Smooth muscle cell (in vitro differentiated cells): ENCODE data around the gene LY6G6D. TPM values are rescaled to one million over a fixed set of nuclear protein-coding genes. Genes with fewer than 3 reads are reported as not detected.

Experiments used
- DNase-seq: peaks from one replicate; lab custom pipeline; 2025; ENCODE audit not compliant: unreplicated experiment; lab: John Stamatoyannopoulos, UW
- H2AFZ ChIP-seq: fragments of 200-600 bp; sonication (generic); 2 replicates; pipeline ENCODE4 v1.6.0; 2016; ENCODE audit warnings: antibody characterized with exemption, low read depth, mild to moderate bottlenecking
- H3F3A ChIP-seq: fragments of 200-600 bp; sonication (generic); 2 replicates; pipeline ENCODE4 v1.6.0; 2017; ENCODE audit warnings: antibody characterized with exemption, low read depth
- H3K27ac ChIP-seq: fragments of 200-600 bp; sonication (generic); 2 replicates; pipeline ENCODE4 v1.5.1; 2016; ENCODE audit warnings: low read depth, mild to moderate bottlenecking
- H3K27me3 ChIP-seq: fragments of 200-600 bp; sonication (generic); 2 replicates; pipeline ENCODE4 v1.6.1; 2016; ENCODE audit warnings: low read depth, mild to moderate bottlenecking
- H3K36me3 ChIP-seq: fragments of 200-600 bp; sonication (generic); 2 replicates; pipeline ENCODE4 v1.5.1; 2016; ENCODE audit warnings: low read depth
- H3K4me1 ChIP-seq: fragments of 200-600 bp; sonication (generic); 2 replicates; pipeline ENCODE4 v1.5.1; 2016; ENCODE audit warnings: low read depth
- H3K4me2 ChIP-seq: fragments of 200-600 bp; sonication (generic); 2 replicates; pipeline ENCODE4 v1.6.0; 2016; ENCODE audit warnings: mild to moderate bottlenecking
- H3K4me3 ChIP-seq: fragments of 200-600 bp; sonication (generic); 2 replicates; pipeline ENCODE4 v1.5.1; 2016; ENCODE audit warnings: mild to moderate bottlenecking
- H3K79me2 ChIP-seq: fragments of 200-600 bp; sonication (generic); 2 replicates; pipeline ENCODE4 v1.6.0; 2016; ENCODE audit warnings: low read depth, mild to moderate bottlenecking
- H3K9ac ChIP-seq: fragments of 200-600 bp; sonication (generic); 2 replicates; pipeline ENCODE4 v1.6.0; 2016; ENCODE audit warnings: low read depth
- H3K9me3 ChIP-seq: fragments of 200-600 bp; sonication (generic); replicated peaks from 2 replicates; pipeline ENCODE4 v1.5.1; 2016; ENCODE audit warnings: low read depth
- H4K20me1 ChIP-seq: fragments of 200-600 bp; sonication (generic); 2 replicates; pipeline ENCODE4 v1.6.0; 2016; ENCODE audit warnings: low read depth
- WGBS: methylation state at CpG from one replicate; pipeline ENCODE4 v1.1.7; 2016; ENCODE audit warnings: low lambda C conversion rate; 5-methylcytosine and 5-hydroxymethylcytosine counted together
- polyA plus RNA-seq: library from polyadenylated mRNA; unstranded; fragments of >200 nt; fragmentation: Nextera tagmentation; extraction: Ambion mirVana; gene quantifications from 2 replicates; pipeline ENCODE4 v1.2.1, GENCODE V29; 2016
- total RNA-seq: library from RNA; depleted of rRNA; stranded (reverse); fragments of >200 nt; gene quantifications from 2 replicates; pipeline ENCODE4 v1.2.3, GENCODE V29; 2014
- TF ChIP-seq, protein P1 (sequence below): fragments of 200-600 bp; sonication (generic); IDR thresholded peaks from 2 replicates; pipeline ENCODE4 v1.5.1; 2017; ENCODE audit warnings: borderline replicate concordance, mild to moderate bottlenecking, antibody characterized with exemption; ENCODE audit not compliant: insufficient read depth, poor library complexity, severe bottlenecking

LY6G6D gene
- total and polyA plus RNA-seq, 2 experiments from 2014 or later, result not detected

DNA sequence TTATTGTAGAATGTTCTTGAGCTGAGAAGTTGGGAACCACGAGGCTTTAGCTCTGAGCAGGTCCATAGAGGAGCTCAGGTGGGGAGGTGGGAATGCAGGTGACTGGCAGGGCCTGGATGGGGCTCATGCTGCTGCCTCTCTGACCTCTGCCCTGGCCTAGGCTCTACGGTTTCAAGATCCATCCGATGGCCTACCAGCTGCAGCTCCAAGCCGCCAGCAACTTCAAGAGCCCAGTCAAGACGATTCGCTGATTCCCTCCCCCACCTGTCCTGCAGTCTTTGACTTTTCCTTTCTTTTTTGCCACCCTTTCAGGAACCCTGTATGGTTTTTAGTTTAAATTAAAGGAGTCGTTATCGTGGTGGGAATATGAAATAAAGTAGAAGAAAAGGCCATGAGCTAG, 45.5 kb upstream of the LY6G6D start, which contains the start of gene LY6G5B:
LY6G5B (plus strand) TSS at position 301 of the 400 bp plus-strand sequence. CDS start 975 bp downstream, outside the sequence.
- Histone ChIP-seq H3K27ac (no peak within 1 kb of the TSS), H2AFZ (no peak within 1 kb of the TSS), H3K36me3 (no peaks in the 10 kb centered on the region), H3K79me2 (peaks cover 29% of the 10 kb centered on the region), H3K9me3 (no peaks in the 10 kb centered on the region), H4K20me1 (peaks cover 3% of the 10 kb centered on the region), H3K4me2 (no peak within 1 kb of the TSS), H3K4me3 (no peak within 1 kb of the TSS), H3K4me1 (peaks cover 8% of the 10 kb centered on the region), H3K9ac (no peak within 1 kb of the TSS), H3K27me3 (no peaks in the 10 kb centered on the region), H3F3A (peaks cover under 1% of the 10 kb centered on the region)
- TF ChIP-seq, protein P1, sequence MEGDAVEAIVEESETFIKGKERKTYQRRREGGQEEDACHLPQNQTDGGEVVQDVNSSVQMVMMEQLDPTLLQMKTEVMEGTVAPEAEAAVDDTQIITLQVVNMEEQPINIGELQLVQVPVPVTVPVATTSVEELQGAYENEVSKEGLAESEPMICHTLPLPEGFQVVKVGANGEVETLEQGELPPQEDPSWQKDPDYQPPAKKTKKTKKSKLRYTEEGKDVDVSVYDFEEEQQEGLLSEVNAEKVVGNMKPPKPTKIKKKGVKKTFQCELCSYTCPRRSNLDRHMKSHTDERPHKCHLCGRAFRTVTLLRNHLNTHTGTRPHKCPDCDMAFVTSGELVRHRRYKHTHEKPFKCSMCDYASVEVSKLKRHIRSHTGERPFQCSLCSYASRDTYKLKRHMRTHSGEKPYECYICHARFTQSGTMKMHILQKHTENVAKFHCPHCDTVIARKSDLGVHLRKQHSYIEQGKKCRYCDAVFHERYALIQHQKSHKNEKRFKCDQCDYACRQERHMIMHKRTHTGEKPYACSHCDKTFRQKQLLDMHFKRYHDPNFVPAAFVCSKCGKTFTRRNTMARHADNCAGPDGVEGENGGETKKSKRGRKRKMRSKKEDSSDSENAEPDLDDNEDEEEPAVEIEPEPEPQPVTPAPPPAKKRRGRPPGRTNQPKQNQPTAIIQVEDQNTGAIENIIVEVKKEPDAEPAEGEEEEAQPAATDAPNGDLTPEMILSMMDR, result no peak
- no peak for DNase-seq
- 94% methylated on average over 8 of the region's 8 CpGs for WGBS

DNA sequence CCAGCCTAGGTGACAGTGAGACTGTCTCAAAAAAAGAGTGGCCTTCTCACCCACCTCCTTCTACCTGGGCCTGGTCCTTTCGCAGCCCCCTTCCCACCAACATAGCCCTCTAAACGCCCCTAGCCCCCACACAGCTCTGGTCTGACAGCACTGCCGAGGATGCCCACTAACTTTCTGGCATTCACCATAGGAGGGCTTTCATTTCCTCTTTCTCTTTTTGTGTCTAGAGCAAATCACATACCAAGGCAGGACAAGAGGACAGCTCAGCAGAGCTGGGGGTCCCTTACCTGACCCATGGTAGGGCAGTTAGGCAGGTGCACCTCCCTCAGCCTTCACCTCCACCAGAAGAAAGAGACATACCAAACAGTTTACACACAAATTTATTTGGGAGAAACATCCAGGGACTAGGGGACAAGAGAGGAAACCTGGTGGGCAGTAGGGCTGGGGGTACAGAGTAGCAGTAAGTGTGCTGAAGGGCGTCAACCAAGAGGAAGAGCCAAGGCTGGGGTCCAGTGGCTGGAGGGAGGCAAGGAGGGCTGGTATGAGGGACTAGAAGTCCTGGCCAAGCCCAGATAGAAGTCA, 38.7 kb upstream of the LY6G6D start:
- Histone ChIP-seq H3K4me3 (no peak overlapping the region), H3K9me3 (no peaks in the 10 kb centered on the region), H3K9ac (no peak overlapping the region), H3K36me3 (no peaks in the 10 kb centered on the region), H3K27ac (no peak overlapping the region), H3K27me3 (no peaks in the 10 kb centered on the region), H3K4me2 (no peak overlapping the region), H3F3A (peaks cover 7% of the 10 kb centered on the region), H4K20me1 (no peaks in the 10 kb centered on the region), H2AFZ (no peak overlapping the region), H3K4me1 (peaks cover 5% of the 10 kb centered on the region), H3K79me2 (no peaks in the 10 kb centered on the region)
- WGBS, result 84% methylated on average over 4 of the region's 4 CpGs
- TF ChIP-seq, protein P1, result no peak
- no peak for DNase-seq

DNA sequence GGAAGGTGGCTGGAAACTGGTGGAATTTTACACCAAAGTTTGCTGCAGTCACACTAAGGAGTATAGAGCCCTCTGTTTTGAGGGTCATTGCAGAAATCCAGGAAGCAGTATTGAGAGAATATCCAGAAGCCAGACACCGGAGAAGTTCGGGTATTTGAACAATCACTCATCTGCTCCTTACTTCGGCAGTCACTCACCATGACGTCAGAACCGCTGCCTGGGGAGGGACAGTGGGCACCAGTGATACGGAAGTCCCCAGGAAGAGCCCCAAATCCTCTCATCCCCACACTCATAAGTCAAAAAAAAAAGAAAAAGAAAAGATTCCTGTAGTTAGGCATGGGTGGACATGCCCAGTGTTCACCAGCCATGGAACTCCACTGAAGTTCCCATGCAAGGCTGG, 38.2 kb upstream of the LY6G6D start:
- H3K4me3 ChIP-seq, result no peak overlapping the region
- H2AFZ ChIP-seq, result no peak overlapping the region

More for the DNA sequence above, 38.2 kb upstream of the LY6G6D start:
- no peaks in the 10 kb centered on the region for H3K27me3 ChIP-seq
- peaks cover 9% of the 10 kb centered on the region for H3K4me1 ChIP-seq
- TF ChIP-seq, protein P1, result no peak
- no peak for DNase-seq
- no peak overlapping the region for H3K27ac ChIP-seq
- no peaks in the 10 kb centered on the region for H4K20me1 ChIP-seq
- H3K36me3 ChIP-seq, result no peaks in the 10 kb centered on the region
- H3K79me2 ChIP-seq, result no peaks in the 10 kb centered on the region
- H3K9ac ChIP-seq, result no peak overlapping the region
- no peaks in the 10 kb centered on the region for H3K9me3 ChIP-seq
- WGBS, result 69% methylated on average over 6 of the region's 6 CpGs
- H3F3A ChIP-seq, result peaks cover 7% of the 10 kb centered on the region
- H3K4me2 ChIP-seq, result no peak overlapping the region
